Pancreas (tissue), 10 donors: ENCODE data around the gene C5orf52. TPM values are rescaled to one million over a fixed set of nuclear protein-coding genes. Genes with fewer than 3 reads are reported as not detected.
"Not testable (repeated sequence)": the region's sequence is repeated elsewhere in the genome, so short reads cannot be mapped to it uniquely, and the experiment has no call there.

Experiments used
- ATAC-seq, 4 donors: fragments of 200-7000 bp; cut with Tn5 transposase; one replicate each; pipeline versions ENCODE4 v1.8.0 to v1.9.1; 2020; ENCODE audit warnings: mild to moderate bottlenecking in 4 of 4, moderate library complexity in 4 of 4
- DNase-seq, 6 donors: peaks; one replicate each; pipeline ENCODE4 v3.0.0-alpha.2; 2020
- FAIRE-seq: peaks from 2 replicates; lab custom pipeline; 2012; peaks lifted over from hg19 to GRCh38; lab: Jason Lieb, UNC
- H3K27ac ChIP-seq, 4 donors: fragments of 200-600 bp; sonication (generic); 1 replicate in 3 of 4; 2 replicates in 1 of 4; pipeline versions ENCODE4 v1.5.0 to v1.8.0; 2020
- H3K27me3 ChIP-seq, 4 donors: fragments of 200-600 bp; one replicate each; pipeline ENCODE4 v1.8.0; 2021
- H3K36me3 ChIP-seq, 3 donors: fragments of 200-600 bp; sonication (generic) in 1 of 3; one replicate each; pipeline versions ENCODE4 v1.5.0 to v1.8.0; 2020 to 2021
- H3K4me1 ChIP-seq, 3 donors: fragments of 200-600 bp; one replicate each; pipeline ENCODE4 v1.8.0; 2021
- H3K4me3 ChIP-seq, 4 donors: fragments of 200-600 bp; sonication (generic) in 2 of 4; one replicate each; pipeline versions ENCODE4 v1.5.0 to v1.8.0; 2020 to 2021
- H3K9me3 ChIP-seq, 4 donors: fragments of 200-600 bp; one replicate each; pipeline ENCODE4 v1.8.0; 2021
- CTCF ChIP-seq, 4 donors: fragments of 200-600 bp; sonication (generic) in 3 of 4; IDR thresholded peaks; one replicate each; pipeline versions ENCODE4 v1.5.0 to v1.8.0; 2021; ENCODE audit warnings: antibody characterized with exemption in 4 of 4
- WGBS, 2 donors: extraction: QIAGEN DNeasy Blood & Tissue Kit; methylation state at CpG; one replicate each; pipeline ENCODE4 v1.1.7; 2013; 5-methylcytosine and 5-hydroxymethylcytosine counted together
- intact Hi-C, 3 donors: fragments of 100-400 bp; cut with DNase I; formaldehyde crosslinking; loops; one replicate each; pipeline versions ENCODE4 v1.11.1 to v1.14.2; 2022
- polyA plus RNA-seq, 2 donors: library from polyadenylated mRNA; stranded (reverse); fragments of 200-250 nt; gene quantifications; one replicate each; pipeline ENCODE4 v1.2.3, GENCODE V29; 2013
- total RNA-seq, 6 donors: library from RNA; stranded (reverse); fragmentation: NEBNext Ultra II Directional in 4 of 6; extraction: Animal tissue kit (Norgen Biotek cat#: 25700) in 4 of 6; gene quantifications; one replicate each; pipeline versions ENCODE4 v1.2.1 to v1.2.4, GENCODE V29; 2021 to 2023
- donor health status: healthy with polysubstance abuse.
- donor health status: DM: no; HTN: no; CAD: no; lungs with moderate emphysema.
- donor health status: DM: no; HTN: no; CAD: no.
- donor health status: control.
- donor health status: control.
- donor health status: Bipolar disorder and iron deficiency.
- donor health status: DM: yes; HTN: yes; CAD: no.
- donor health status: DM: no; HTN: no; CAD: no.
- donor health status: DM: no; HTN: no; CAD: no.
- donor health status: DM: yes; HTN: yes; CAD: no.

Gene C5orf52
- total and polyA plus RNA-seq, 8 donors, result not detected

GRCh38 chr5:157671592-157672330 lies 428 bp downstream of the C5orf52 start:
- Histone ChIP-seq H3K9me3 (no peaks in the 10 kb centered on the region), H3K27me3 (no peaks in the 10 kb centered on the region), H3K4me3 (peak overlapping the region; percentile 32 to 67 (median 48)), H3K36me3 (no peaks in the 10 kb centered on the region), H3K27ac (no peak overlapping the region), H3K4me1 (no peaks in the 10 kb centered on the region)
- DNase-seq (no peak), ATAC-seq (peak in 2 of 4 donors; percentile 5 to 12), FAIRE-seq (no peak)
- TF ChIP-seq CTCF (IDR thresholded peaks at IDR 0.05), result no peak
- intact Hi-C loops, result no loop called here
- WGBS, 2 donors, result 35% methylated on average over 57 of the region's 57 CpGs

DNA sequence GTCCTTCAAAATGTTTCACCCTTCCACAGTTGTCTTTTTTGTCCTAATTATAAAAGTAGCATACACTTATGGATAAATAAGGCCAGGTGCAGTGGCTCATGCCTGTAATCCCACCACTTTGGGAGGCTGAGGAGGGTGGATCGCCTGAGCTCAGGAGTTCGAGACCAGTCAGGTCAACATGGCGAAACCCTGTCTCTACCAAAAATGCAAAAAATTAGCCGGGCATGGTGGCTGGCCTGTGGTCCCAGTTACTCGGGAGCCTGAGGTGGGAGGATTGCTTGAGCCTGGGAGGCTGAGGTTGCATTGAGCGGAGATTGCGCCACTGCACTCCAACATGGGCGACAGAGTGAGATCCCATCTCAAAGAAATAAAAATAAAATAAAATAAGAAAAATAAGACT lies 1.6 kb downstream of the C5orf52 start:
- H3K27ac ChIP-seq, result no peak overlapping the region
- 88 to 95% methylated on average over 8 of the region's 8 CpGs for WGBS, 2 donors
- no peak for DNase-seq
- FAIRE-seq, result no peak
- H3K9me3 ChIP-seq, result no peaks in the 10 kb centered on the region
- ATAC-seq, result no peak
- no peaks in the 10 kb centered on the region for H3K36me3 ChIP-seq
- no peak overlapping the region for H3K4me3 ChIP-seq
- no peaks in the 10 kb centered on the region for H3K27me3 ChIP-seq
- no peaks in the 10 kb centered on the region for H3K4me1 ChIP-seq
- TF ChIP-seq CTCF (IDR thresholded peaks at IDR 0.05), result no peak
- intact Hi-C loops, result no loop called here

GRCh38 chr5:157674351-157674750 lies 3.0 kb downstream of the C5orf52 start:
- H3K4me3 ChIP-seq, H3K27me3 ChIP-seq, H3K27ac ChIP-seq, H3K9me3 ChIP-seq, FAIRE-seq, intact Hi-C loops, ATAC-seq, H3K36me3 ChIP-seq, H3K4me1 ChIP-seq, DNase-seq: not testable (repeated sequence)
- WGBS, 2 donors, result 82 to 92% methylated on average over 4 of the region's 4 CpGs

DNA sequence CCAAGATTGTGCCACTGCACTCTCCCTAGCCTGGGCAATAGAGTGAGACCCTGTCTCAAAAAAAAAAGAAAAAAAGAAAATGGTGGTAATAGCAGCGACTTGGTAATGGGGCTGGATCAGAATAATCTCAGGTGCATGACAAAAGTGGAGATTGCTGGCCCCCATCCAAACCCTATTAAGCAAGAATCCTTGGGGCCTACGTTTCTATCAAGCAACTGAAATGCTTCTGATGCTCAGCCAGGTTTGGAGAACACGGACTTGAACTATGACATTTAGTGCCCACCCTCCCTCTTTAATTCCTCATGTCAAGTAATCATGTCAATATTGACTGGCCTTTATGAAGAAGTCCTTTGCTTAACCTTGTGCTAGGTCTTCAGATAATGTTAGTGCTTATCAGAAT lies 6.6 kb downstream of the C5orf52 start:
- no peak for TF ChIP-seq CTCF (IDR thresholded peaks at IDR 0.05)
- Histone ChIP-seq H3K27ac (no peak overlapping the region), H3K4me1 (no peaks in the 10 kb centered on the region), H3K4me3 (no peak overlapping the region), H3K27me3 (no peaks in the 10 kb centered on the region), H3K9me3 (no peaks in the 10 kb centered on the region), H3K36me3 (no peaks in the 10 kb centered on the region)
- DNase-seq (no peak), ATAC-seq (no peak), FAIRE-seq (no peak)
- intact Hi-C loops, result no loop called here
- 40 to 47% methylated on average over 3 of the region's 3 CpGs for WGBS, 2 donors

- Histone ChIP-seq H3K4me3 (no peak overlapping the region), H3K4me1 (no peaks in the 10 kb centered on the region), H3K9me3 (no peaks in the 10 kb centered on the region), H3K27me3 (no peaks in the 10 kb centered on the region), H3K27ac (no peak overlapping the region), H3K36me3 (no peaks in the 10 kb centered on the region)
- no peak for FAIRE-seq
- TF ChIP-seq CTCF (IDR thresholded peaks at IDR 0.05), result no peak
- no peak for ATAC-seq
- intact Hi-C loops, result no loop called here
- no peak for DNase-seq
- WGBS, 2 donors, result 87 to 88% methylated on average over 9 of the region's 9 CpGs
Measured at GRCh38 chr5:157679801-157680200, 8.5 kb downstream of the C5orf52 start.
